ENCODE data around the gene CYB5A. TPM values are rescaled to one million over a fixed set of nuclear protein-coding genes. Genes with fewer than 3 reads are reported as not detected.

Gene CYB5A
- total and polyA plus RNA-seq, 4 donors: 33.2 to 276 (median 67.2) TPM

- Histone ChIP-seq H3K9me3 (ENCODE audit: control insufficient read depth, low read length) (no peaks in the 10 kb centered on the region), H3K4me3 (ENCODE audit: low read length in 2 of 2) (no peak overlapping the region), H3K36me3 (ENCODE audit: control insufficient read depth in 1 of 2, insufficient read depth in 2 of 2, low read length in 1 of 2) (no peaks in the 10 kb centered on the region), H3K27ac (ENCODE audit: low read depth in 1 of 2, low read length in 2 of 2) (no peak overlapping the region), H3K4me1 (ENCODE audit: control insufficient read depth in 1 of 2, insufficient read depth in 2 of 2, low read length in 2 of 2) (no peaks in the 10 kb centered on the region), H3K27me3 (ENCODE audit: control insufficient read depth in 1 of 2, insufficient read depth in 2 of 2, low read length in 1 of 2) (no peaks in the 10 kb centered on the region)
- intact Hi-C loops (cut with DNase I): no loop called here
- ATAC-seq (ENCODE audit: low FRiP score): no peak
- WGBS, 2 donors: 65 to 81% methylated on average over 5 of the region's 5 CpGs
- DNase-seq: no peak
These were observed 66.4 kb downstream of the CYB5A start for GRCh38 chr18:74225193-74225840.

- ATAC-seq (ENCODE audit: low FRiP score) (no peak), DNase-seq (no peak)
- Histone ChIP-seq H3K9me3 (ENCODE audit: control insufficient read depth, low read length) (no peaks in the 10 kb centered on the region), H3K4me1 (ENCODE audit: control insufficient read depth in 1 of 2, insufficient read depth in 2 of 2, low read length in 2 of 2) (no peaks in the 10 kb centered on the region), H3K36me3 (ENCODE audit: control insufficient read depth in 1 of 2, insufficient read depth in 2 of 2, low read length in 1 of 2) (no peaks in the 10 kb centered on the region), H3K27ac (ENCODE audit: low read depth in 1 of 2, low read length in 2 of 2) (no peak overlapping the region), H3K4me3 (ENCODE audit: low read length in 2 of 2) (no peak overlapping the region), H3K27me3 (ENCODE audit: control insufficient read depth in 1 of 2, insufficient read depth in 2 of 2, low read length in 1 of 2) (no peaks in the 10 kb centered on the region)
- intact Hi-C loops (cut with DNase I): no loop called here
- WGBS, 2 donors: 82 to 85% methylated on average over 7 of the region's 7 CpGs
These were observed 68.9 kb downstream of the CYB5A start for GRCh38 chr18:74222710-74223494.

GRCh38 chr18:74221081-74221480 is 70.7 kb downstream of the CYB5A start:
- H3K36me3 ChIP-seq (ENCODE audit: control insufficient read depth in 1 of 2, insufficient read depth in 2 of 2, low read length in 1 of 2): no peaks in the 10 kb centered on the region
- 91 to 93% methylated on average over 9 of the region's 9 CpGs for WGBS, 2 donors
- no peaks in the 10 kb centered on the region for H3K4me1 ChIP-seq (ENCODE audit: control insufficient read depth in 1 of 2, insufficient read depth in 2 of 2, low read length in 2 of 2)
- H3K27me3 ChIP-seq (ENCODE audit: control insufficient read depth in 1 of 2, insufficient read depth in 2 of 2, low read length in 1 of 2): no peaks in the 10 kb centered on the region
- ATAC-seq (ENCODE audit: low FRiP score) (no peak), DNase-seq (no peak)
- intact Hi-C loops (cut with DNase I): no loop called here
- no peaks in the 10 kb centered on the region for H3K9me3 ChIP-seq (ENCODE audit: control insufficient read depth, low read length)
- H3K4me3 ChIP-seq (ENCODE audit: low read length in 2 of 2): no peak overlapping the region
- H3K27ac ChIP-seq (ENCODE audit: low read depth in 1 of 2, low read length in 2 of 2): no peak overlapping the region

GRCh38 chr18:74219056-74219455 is 72.7 kb downstream of the CYB5A start:
- no peaks in the 10 kb centered on the region for H3K4me1 ChIP-seq (ENCODE audit: control insufficient read depth in 1 of 2, insufficient read depth in 2 of 2, low read length in 2 of 2)
- WGBS, 2 donors: 94 to 97% methylated on average over 10 of the region's 10 CpGs
- H3K27me3 ChIP-seq (ENCODE audit: control insufficient read depth in 1 of 2, insufficient read depth in 2 of 2, low read length in 1 of 2): no peaks in the 10 kb centered on the region
- no peak for DNase-seq
- intact Hi-C loops (cut with DNase I): no loop called here
- H3K4me3 ChIP-seq (ENCODE audit: low read length in 2 of 2): no peak overlapping the region
- no peaks in the 10 kb centered on the region for H3K36me3 ChIP-seq (ENCODE audit: control insufficient read depth in 1 of 2, insufficient read depth in 2 of 2, low read length in 1 of 2)
- H3K9me3 ChIP-seq (ENCODE audit: control insufficient read depth, low read length): peaks cover 4% of the 10 kb centered on the region
- no peak for ATAC-seq (ENCODE audit: low FRiP score)
- H3K27ac ChIP-seq (ENCODE audit: low read depth in 1 of 2, low read length in 2 of 2): no peak overlapping the region

- Histone ChIP-seq H3K4me3 (ENCODE audit: low read length in 2 of 2) (no peak overlapping the region), H3K27me3 (ENCODE audit: control insufficient read depth in 1 of 2, insufficient read depth in 2 of 2, low read length in 1 of 2) (no peaks in the 10 kb centered on the region), H3K9me3 (ENCODE audit: control insufficient read depth, low read length) (peaks cover 4% of the 10 kb centered on the region), H3K27ac (ENCODE audit: low read depth in 1 of 2, low read length in 2 of 2) (no peak overlapping the region), H3K36me3 (ENCODE audit: control insufficient read depth in 1 of 2, insufficient read depth in 2 of 2, low read length in 1 of 2) (no peaks in the 10 kb centered on the region), H3K4me1 (ENCODE audit: control insufficient read depth in 1 of 2, insufficient read depth in 2 of 2, low read length in 2 of 2) (no peaks in the 10 kb centered on the region)
- intact Hi-C loops (cut with DNase I): no loop called here
- ATAC-seq (ENCODE audit: low FRiP score) (no peak), DNase-seq (no peak)
- WGBS, 2 donors: 67 to 74% methylated on average over 7 of the region's 7 CpGs
These were observed 74.2 kb downstream of the CYB5A start for GRCh38 chr18:74217476-74218143.

DNA sequence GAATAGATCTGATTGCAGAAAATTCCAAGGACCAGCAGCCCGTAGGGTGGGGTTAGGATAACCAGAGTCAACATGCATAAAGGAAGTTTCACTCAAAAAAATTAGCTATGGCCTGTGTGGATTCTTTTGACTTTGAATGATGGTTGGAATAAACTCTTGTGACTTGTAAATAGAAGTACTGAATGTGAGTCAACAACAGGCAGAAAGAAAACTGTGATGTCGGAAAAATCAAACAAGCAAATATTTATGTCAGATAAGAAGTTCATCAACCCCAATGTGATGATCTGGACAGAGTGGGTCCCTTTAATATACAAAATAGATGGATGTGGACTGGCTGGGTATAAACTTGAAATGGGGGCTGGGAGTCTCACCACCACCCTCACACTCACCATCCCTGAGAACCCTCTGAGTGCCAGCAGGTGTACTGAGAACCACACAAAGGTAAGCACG is 75.1 kb downstream of the CYB5A start:
- Histone ChIP-seq H3K4me1 (ENCODE audit: control insufficient read depth in 1 of 2, insufficient read depth in 2 of 2, low read length in 2 of 2) (no peaks in the 10 kb centered on the region), H3K9me3 (ENCODE audit: control insufficient read depth, low read length) (peaks cover 6% of the 10 kb centered on the region), H3K4me3 (ENCODE audit: low read length in 2 of 2) (no peak overlapping the region), H3K27ac (ENCODE audit: low read depth in 1 of 2, low read length in 2 of 2) (no peak overlapping the region), H3K36me3 (ENCODE audit: control insufficient read depth in 1 of 2, insufficient read depth in 2 of 2, low read length in 1 of 2) (no peaks in the 10 kb centered on the region), H3K27me3 (ENCODE audit: control insufficient read depth in 1 of 2, insufficient read depth in 2 of 2, low read length in 1 of 2) (no peaks in the 10 kb centered on the region)
- ATAC-seq (ENCODE audit: low FRiP score): no peak
- no peak for DNase-seq
- intact Hi-C loops (cut with DNase I): no loop called here
- 73 to 76% methylated on average over 3 of the region's 3 CpGs for WGBS, 2 donors

DNA sequence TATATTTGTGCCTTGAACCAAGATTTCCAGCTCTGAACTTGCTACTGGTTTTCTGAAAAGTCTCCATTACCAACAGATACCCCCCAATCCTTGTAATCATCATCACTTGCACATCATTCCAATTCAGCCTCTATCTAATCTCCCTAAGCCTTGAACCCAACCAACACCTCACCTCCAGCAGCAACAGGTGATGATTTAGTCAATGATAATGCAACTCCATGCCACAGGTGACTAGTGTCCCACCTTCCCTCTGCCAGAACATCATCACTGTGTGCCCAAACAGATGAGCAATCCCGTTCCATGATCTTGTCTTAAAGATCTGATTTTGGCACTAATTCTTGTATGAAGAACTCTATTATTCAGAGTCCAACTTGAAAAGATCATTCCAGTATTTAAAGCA is 75.9 kb downstream of the CYB5A start:
- ATAC-seq (ENCODE audit: low FRiP score) (no peak), DNase-seq (no peak)
- H3K4me1 ChIP-seq (ENCODE audit: control insufficient read depth in 1 of 2, insufficient read depth in 2 of 2, low read length in 2 of 2): no peaks in the 10 kb centered on the region
- peaks cover 6% of the 10 kb centered on the region for H3K9me3 ChIP-seq (ENCODE audit: control insufficient read depth, low read length)
- no peak overlapping the region for H3K27ac ChIP-seq (ENCODE audit: low read depth in 1 of 2, low read length in 2 of 2)
- intact Hi-C loops (cut with DNase I): no loop called here
- 0 to 48% methylated on average over 1 of the region's 1 CpG for WGBS, 2 donors
- H3K27me3 ChIP-seq (ENCODE audit: control insufficient read depth in 1 of 2, insufficient read depth in 2 of 2, low read length in 1 of 2): no peaks in the 10 kb centered on the region
- H3K4me3 ChIP-seq (ENCODE audit: low read length in 2 of 2): no peak overlapping the region
- no peaks in the 10 kb centered on the region for H3K36me3 ChIP-seq (ENCODE audit: control insufficient read depth in 1 of 2, insufficient read depth in 2 of 2, low read length in 1 of 2)

DNA sequence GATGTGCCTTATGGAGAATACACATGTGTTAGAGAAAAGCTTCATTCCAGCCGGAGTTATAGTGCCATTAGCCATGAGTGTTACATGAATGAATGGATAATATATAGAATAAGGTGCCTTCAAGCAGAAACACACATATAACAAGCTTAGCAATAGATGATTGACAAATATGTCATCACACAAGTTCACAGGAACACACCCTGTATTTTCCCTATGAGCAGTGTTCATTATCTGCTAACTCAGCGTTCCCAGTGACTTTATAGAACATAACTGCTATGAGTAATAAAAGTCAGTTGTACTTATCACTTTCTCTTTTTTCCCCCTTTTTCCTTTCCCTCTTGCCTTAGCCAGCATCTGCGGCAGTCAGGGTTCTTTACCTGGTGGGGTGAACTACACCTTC is 78.3 kb downstream of the CYB5A start:
- Histone ChIP-seq H3K4me3 (ENCODE audit: low read length in 2 of 2) (no peak overlapping the region), H3K4me1 (ENCODE audit: control insufficient read depth in 1 of 2, insufficient read depth in 2 of 2, low read length in 2 of 2) (no peaks in the 10 kb centered on the region), H3K36me3 (ENCODE audit: control insufficient read depth in 1 of 2, insufficient read depth in 2 of 2, low read length in 1 of 2) (no peaks in the 10 kb centered on the region), H3K9me3 (ENCODE audit: control insufficient read depth, low read length) (peaks cover 6% of the 10 kb centered on the region), H3K27me3 (ENCODE audit: control insufficient read depth in 1 of 2, insufficient read depth in 2 of 2, low read length in 1 of 2) (no peaks in the 10 kb centered on the region), H3K27ac (ENCODE audit: low read depth in 1 of 2, low read length in 2 of 2) (no peak overlapping the region)
- DNase-seq: no peak
- WGBS, 2 donors: 87% methylated on average over 3 of the region's 3 CpGs
- intact Hi-C loops (cut with DNase I): no loop called here
- no peak for ATAC-seq (ENCODE audit: low FRiP score)
